SK-N-SH treated with all-trans-retinoic acid at 6 μM for 48 hours (cell line): ENCODE results near the gene LIN7B.

ENCODE experiments used
- ATAC-seq: fragments of 200-7000 bp; cut with Tn5 transposase; 3 replicates; pipeline ENCODE4 v1.9.1; 2020; ENCODE audit warnings: mild to moderate bottlenecking, moderate library complexity
- ARNTL ChIP-seq: fragments of 450-650 bp; formaldehyde crosslinking; IDR thresholded peaks from 2 replicates; pipeline ENCODE4 v1.5.0; 2020; ENCODE audit warnings: low read depth, mild to moderate bottlenecking, moderate library complexity, borderline replicate concordance
- CREB5 ChIP-seq: fragments of 250-450 bp; sonication (Bioruptor Pico); IDR thresholded peaks from 2 replicates; pipeline ENCODE4 v1.5.1; 2020; ENCODE audit warnings: low read depth, mild to moderate bottlenecking, moderate library complexity
- CSDC2 ChIP-seq: fragments of 250-450 bp; sonication (Bioruptor Pico); IDR thresholded peaks from 2 replicates; pipeline ENCODE4 v1.5.0; 2020; ENCODE audit warnings: mild to moderate bottlenecking, moderate library complexity
- CSRNP3 ChIP-seq: fragments of 250-450 bp; sonication (Bioruptor Pico); IDR thresholded peaks from 2 replicates; pipeline ENCODE4 v1.5.1; 2021; ENCODE audit warnings: mild to moderate bottlenecking, moderate library complexity
- ESRRG ChIP-seq: fragments of 250-450 bp; sonication (Bioruptor Pico); IDR thresholded peaks from 2 replicates; pipeline ENCODE4 v1.6.1; 2021; ENCODE audit warnings: mild to moderate bottlenecking
- GLIS3 ChIP-seq: fragments of 250-450 bp; sonication (Bioruptor Pico); IDR thresholded peaks from 2 replicates; pipeline ENCODE4 v1.5.0; 2020; ENCODE audit warnings: mild to moderate bottlenecking, moderate library complexity
- OSR1 ChIP-seq: fragments of 250-450 bp; sonication (Bioruptor Pico); IDR thresholded peaks from 2 replicates; pipeline ENCODE4 v1.8.0; 2022; ENCODE audit warnings: moderate library complexity, mild to moderate bottlenecking, inconsistent platforms
- PPARA ChIP-seq: fragments of 250-450 bp; sonication (Bioruptor Pico); IDR thresholded peaks from 2 replicates; pipeline ENCODE4 v1.5.0; 2020; ENCODE audit warnings: mild to moderate bottlenecking, borderline replicate concordance
- SNAI2 ChIP-seq: fragments of 250-450 bp; sonication (Bioruptor Pico); IDR thresholded peaks from 2 replicates; pipeline ENCODE4 v1.5.0; 2020; ENCODE audit warnings: mild to moderate bottlenecking, moderate library complexity
- TCF4 ChIP-seq: fragments of 250-450 bp; sonication (Bioruptor Pico); IDR thresholded peaks from 2 replicates; pipeline ENCODE4 v1.8.0; 2021; ENCODE audit warnings: mild to moderate bottlenecking, moderate library complexity, borderline replicate concordance
- TOX ChIP-seq: fragments of 250-450 bp; sonication (Bioruptor Pico); IDR thresholded peaks from 2 replicates; pipeline ENCODE4 v1.8.0; 2021; ENCODE audit warnings: mild to moderate bottlenecking, moderate library complexity, borderline replicate concordance
- TSHZ2 ChIP-seq: fragments of 250-450 bp; sonication (Bioruptor Pico); IDR thresholded peaks from 2 replicates; pipeline ENCODE4 v1.5.0; 2020; ENCODE audit warnings: mild to moderate bottlenecking, moderate library complexity
- ZC3H10 ChIP-seq: fragments of 250-450 bp; sonication (Bioruptor Pico); IDR thresholded peaks from 2 replicates; pipeline ENCODE4 v1.5.1; 2021; ENCODE audit warnings: mild to moderate bottlenecking, moderate library complexity
- ZFP3 ChIP-seq: fragments of 250-450 bp; sonication (Bioruptor Pico); IDR thresholded peaks from 2 replicates; pipeline ENCODE4 v1.5.0; 2020; ENCODE audit warnings: mild to moderate bottlenecking, moderate library complexity
- ZFP30 ChIP-seq: fragments of 450-650 bp; formaldehyde crosslinking; IDR thresholded peaks from 2 replicates; pipeline ENCODE4 v1.5.0; 2022; ENCODE audit warnings: mild to moderate bottlenecking, moderate library complexity
- ZNF565 ChIP-seq: fragments of 450-650 bp; formaldehyde crosslinking; conservative IDR thresholded peaks from 2 replicates; pipeline ENCODE4 v1.5.0; 2020; ENCODE audit warnings: low read depth, mild to moderate bottlenecking, moderate library complexity
- TF ChIP-seq, protein P1 (sequence below): fragments of 250-450 bp; sonication (Bioruptor Pico); IDR thresholded peaks from 2 replicates; pipeline ENCODE4 v1.8.0; 2020; ENCODE audit warnings: mild to moderate bottlenecking, moderate library complexity, borderline replicate concordance

LIN7B gene

DNA sequence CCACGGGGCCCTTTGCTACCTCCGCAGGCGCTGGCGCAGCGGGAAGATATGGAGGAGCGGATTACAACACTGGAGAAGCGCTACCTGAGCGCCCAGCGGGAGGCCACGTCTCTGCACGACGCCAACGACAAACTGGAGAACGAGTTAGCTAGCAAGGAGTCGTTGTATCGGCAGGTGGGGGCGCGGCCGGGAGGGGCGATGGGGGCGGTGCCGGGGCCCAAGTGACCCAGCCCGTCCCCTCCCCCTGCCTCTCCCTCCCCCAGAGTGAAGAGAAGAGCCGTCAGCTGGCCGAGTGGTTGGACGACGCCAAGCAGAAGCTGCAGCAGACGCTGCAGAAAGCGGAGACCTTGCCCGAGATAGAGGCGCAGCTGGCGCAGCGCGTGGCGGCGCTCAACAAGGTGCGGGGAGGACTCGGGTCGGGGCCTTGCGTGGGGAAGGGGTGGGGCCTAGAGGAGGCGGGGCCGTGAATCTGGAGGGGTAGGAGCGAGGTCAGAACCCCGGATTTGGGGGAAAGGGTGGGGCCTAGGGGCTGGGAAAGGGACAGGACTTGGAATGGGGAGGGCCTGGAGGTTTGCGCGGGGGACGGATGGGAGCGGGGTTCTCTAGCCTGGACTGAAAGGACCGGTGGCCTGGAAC lies 18.9 kb downstream of the LIN7B start:
- ATAC-seq: no peak

DNA sequence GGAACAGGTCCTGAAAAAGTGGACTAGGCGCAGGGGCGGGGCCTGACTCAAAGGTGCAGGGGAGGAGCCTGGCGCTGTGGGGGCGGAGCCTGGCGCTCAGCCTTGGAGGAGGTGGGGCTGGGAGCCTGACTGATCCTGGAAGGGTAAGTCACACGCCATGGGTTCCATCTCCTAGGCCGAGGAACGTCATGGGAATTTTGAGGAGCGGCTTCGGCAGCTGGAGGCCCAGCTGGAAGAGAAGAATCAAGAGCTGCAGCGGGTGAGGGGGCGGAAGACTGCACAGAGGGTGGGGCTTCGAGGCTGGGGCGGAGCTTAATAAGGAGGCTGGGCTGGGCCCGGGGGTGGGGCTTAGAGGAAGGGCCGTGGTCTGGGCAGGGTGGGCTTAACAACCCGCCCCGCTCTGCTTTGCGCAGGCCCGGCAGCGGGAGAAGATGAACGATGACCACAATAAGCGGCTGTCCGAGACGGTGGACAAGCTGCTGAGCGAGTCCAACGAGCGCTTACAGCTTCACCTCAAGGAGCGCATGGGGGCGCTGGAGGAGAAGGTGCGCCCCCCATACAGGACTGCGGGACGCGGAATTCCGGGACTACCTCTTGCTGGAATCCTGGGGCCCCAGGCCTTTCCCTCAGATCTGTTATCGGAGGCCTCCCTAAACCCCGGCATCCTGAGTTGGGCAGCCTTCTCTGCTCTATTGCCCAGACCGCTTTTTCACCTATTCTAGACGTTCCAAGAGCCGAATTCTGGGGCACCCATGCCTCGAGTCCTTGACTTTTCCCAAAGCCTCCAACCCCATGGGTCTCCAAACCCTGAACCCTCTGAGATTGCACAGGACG lies 19.7 kb downstream of the LIN7B start:
- no peak for ATAC-seq
- TF ChIP-seq, protein P1, sequence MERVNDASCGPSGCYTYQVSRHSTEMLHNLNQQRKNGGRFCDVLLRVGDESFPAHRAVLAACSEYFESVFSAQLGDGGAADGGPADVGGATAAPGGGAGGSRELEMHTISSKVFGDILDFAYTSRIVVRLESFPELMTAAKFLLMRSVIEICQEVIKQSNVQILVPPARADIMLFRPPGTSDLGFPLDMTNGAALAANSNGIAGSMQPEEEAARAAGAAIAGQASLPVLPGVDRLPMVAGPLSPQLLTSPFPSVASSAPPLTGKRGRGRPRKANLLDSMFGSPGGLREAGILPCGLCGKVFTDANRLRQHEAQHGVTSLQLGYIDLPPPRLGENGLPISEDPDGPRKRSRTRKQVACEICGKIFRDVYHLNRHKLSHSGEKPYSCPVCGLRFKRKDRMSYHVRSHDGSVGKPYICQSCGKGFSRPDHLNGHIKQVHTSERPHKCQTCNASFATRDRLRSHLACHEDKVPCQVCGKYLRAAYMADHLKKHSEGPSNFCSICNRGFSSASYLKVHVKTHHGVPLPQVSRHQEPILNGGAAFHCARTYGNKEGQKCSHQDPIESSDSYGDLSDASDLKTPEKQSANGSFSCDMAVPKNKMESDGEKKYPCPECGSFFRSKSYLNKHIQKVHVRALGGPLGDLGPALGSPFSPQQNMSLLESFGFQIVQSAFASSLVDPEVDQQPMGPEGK (CRISPR knock-in tag): no peak
- no peak for TF ChIP-seq CSDC2
- no peak for TF ChIP-seq ZFP30 (CRISPR knock-in tag)
- TF ChIP-seq PPARA: no peak
- no peak for TF ChIP-seq ZNF565
- no peak for TF ChIP-seq GLIS3 (CRISPR knock-in tag)
- no peak for TF ChIP-seq ZC3H10 (CRISPR knock-in tag)
- TF ChIP-seq ESRRG (CRISPR knock-in tag): no peak
- TF ChIP-seq CSRNP3 (CRISPR knock-in tag): no peak
- TF ChIP-seq TCF4: no peak
- no peak for TF ChIP-seq OSR1 (CRISPR knock-in tag)
- no peak for TF ChIP-seq TSHZ2 (CRISPR knock-in tag)
- TF ChIP-seq CREB5 (CRISPR knock-in tag): no peak

More for the DNA sequence above, 18.9 kb downstream of the LIN7B start:
- TF ChIP-seq ZFP30 (CRISPR knock-in tag): no peak
- no peak for TF ChIP-seq TOX (CRISPR knock-in tag)
- no peak for TF ChIP-seq OSR1 (CRISPR knock-in tag)
- TF ChIP-seq, protein P1 (CRISPR knock-in tag): no peak
- no peak for TF ChIP-seq SNAI2 (CRISPR knock-in tag)
- no peak for TF ChIP-seq PPARA
- no peak for TF ChIP-seq TSHZ2 (CRISPR knock-in tag)
- no peak for TF ChIP-seq ARNTL (CRISPR knock-in tag)
- no peak for TF ChIP-seq ZFP3
- no peak for TF ChIP-seq CSRNP3 (CRISPR knock-in tag)
